H1 (cell line): ENCODE data around the gene DKKL1. TPM values are rescaled to one million over a fixed set of nuclear protein-coding genes. Genes with fewer than 3 reads are reported as not detected.

Experiments used
- CTCF ChIA-PET: fragments of 300-600 bp; sonication (Branson Sonifier 250); formaldehyde crosslinking; loops from one replicate; lab custom pipeline; 2021; ENCODE audit not compliant: partially characterized antibody; lab: Charles Lee
- POLR2A ChIA-PET: fragments of 300-600 bp; sonication (Branson Sonifier 250); formaldehyde crosslinking; loops from one replicate; lab custom pipeline; 2021; ENCODE audit warnings: inconsistent platforms; ENCODE audit not compliant: partially characterized antibody; lab: Charles Lee
- DNase-seq, 2 experiments: peaks; one replicate each; pipeline versions ENCODE4 v3.0.0 to v3.0.0-alpha.2; 2010 to 2022; ENCODE audit warnings: low spot score in 2 of 2, low read depth in 1 of 2, mixed read lengths in 1 of 2
- FAIRE-seq: peaks from 2 replicates; lab custom pipeline; 2011; peaks lifted over from hg19 to GRCh38; lab: Jason Lieb, UNC
- H2AFZ ChIP-seq: 2 replicates; pipeline ENCODE4 v1.8.1; 2012; ENCODE audit warnings: low read length, inconsistent platforms
- H2AK5ac ChIP-seq: 2 replicates; pipeline ENCODE4 v1.6.1; 2013; ENCODE audit warnings: low read depth, low read length
- H2BK120ac ChIP-seq: replicated peaks from 2 replicates; pipeline ENCODE3; 2013; ENCODE audit warnings: low read depth, low read length, inconsistent platforms
- H2BK12ac ChIP-seq: 2 replicates; pipeline ENCODE4 v1.6.1; 2013; ENCODE audit warnings: low read depth, low read length
- H2BK15ac ChIP-seq: 2 replicates; pipeline ENCODE4 v1.6.1; 2013; ENCODE audit warnings: low read length
- H2BK20ac ChIP-seq: 2 replicates; pipeline ENCODE4 v1.6.1; 2013; ENCODE audit warnings: low read length
- H2BK5ac ChIP-seq: 2 replicates; pipeline ENCODE4 v1.6.1; 2013; ENCODE audit warnings: low read depth, low read length
- H3K14ac ChIP-seq: 2 replicates; pipeline ENCODE4 v1.6.1; 2013; ENCODE audit warnings: inconsistent platforms; ENCODE audit not compliant: insufficient read length
- H3K18ac ChIP-seq: 2 replicates; pipeline ENCODE4 v1.6.1; 2013; ENCODE audit warnings: low read length; ENCODE audit errors: extremely low read depth
- H3K23ac ChIP-seq: 2 replicates; pipeline ENCODE4 v1.6.1; 2013; ENCODE audit warnings: inconsistent platforms; ENCODE audit not compliant: insufficient read length
- H3K23me2 ChIP-seq: 2 replicates; pipeline ENCODE4 v1.6.1; 2013; ENCODE audit warnings: low read depth, low read length
- H3K27ac ChIP-seq: 2 replicates; pipeline ENCODE4 v1.6.1; 2011; ENCODE audit warnings: low read depth, low read length, inconsistent platforms
- H3K27me3 ChIP-seq, 4 experiments: replicated peaks in 1 of 4; 1 replicate in 1 of 4; 2 replicates in 3 of 4; pipeline versions ENCODE4 v1.6.1 to v1.8.1; 2011 to 2013; ENCODE audit warnings: low read length in 3 of 4, mild to moderate bottlenecking in 3 of 4, inconsistent platforms in 2 of 4, mixed read lengths in 2 of 4, moderate library complexity in 1 of 4; ENCODE audit not compliant: control insufficient read depth in 3 of 4, insufficient read depth in 3 of 4; ENCODE audit errors: extremely low read depth in 1 of 4
- H3K36me3 ChIP-seq, 4 experiments: 2 replicates each; pipeline versions ENCODE4 v1.6.1 to v1.8.1; 2011 to 2013; ENCODE audit warnings: mild to moderate bottlenecking in 4 of 4, low read length in 3 of 4, moderate library complexity in 2 of 4, control low read depth in 1 of 4, inconsistent platforms in 1 of 4; ENCODE audit not compliant: insufficient read depth in 4 of 4, control insufficient read depth in 2 of 4
- H3K4ac ChIP-seq: replicated peaks from 2 replicates; pipeline ENCODE3; 2013; ENCODE audit warnings: low read length, low read depth, mixed read lengths, inconsistent platforms; ENCODE audit not compliant: insufficient read length
- H3K4me1 ChIP-seq, 4 experiments: replicated peaks in 1 of 4; 1 replicate in 1 of 4; 2 replicates in 3 of 4; pipeline versions ENCODE4 v1.6.1 to v1.8.1; 2011 to 2013; ENCODE audit warnings: low read length in 3 of 4, inconsistent platforms in 2 of 4, mixed read lengths in 1 of 4; ENCODE audit not compliant: insufficient read depth in 4 of 4, control insufficient read depth in 3 of 4
- H3K4me2 ChIP-seq, 2 experiments: 2 replicates each; pipeline versions ENCODE4 v1.6.1 to v1.8.1; 2011 to 2013; ENCODE audit warnings: low read depth in 2 of 2, low read length in 2 of 2, control low read depth in 1 of 2, inconsistent platforms in 1 of 2, mild to moderate bottlenecking in 1 of 2; ENCODE audit not compliant: insufficient read depth in 1 of 2
- H3K4me3 ChIP-seq, 4 experiments: fragments of 200-600, 300-600 bp in 1 of 4; sonication (generic), shearing (Covaris generic), sonication (Bioruptor Twin) in 1 of 4; 2 replicates each; pipeline versions ENCODE4 v1.5.1 to v1.8.1; 2011 to 2016; ENCODE audit warnings: low read length in 4 of 4, low read depth in 3 of 4, control low read depth in 2 of 4, inconsistent platforms in 2 of 4, mild to moderate bottlenecking in 2 of 4, mixed read lengths in 1 of 4, moderate library complexity in 1 of 4; ENCODE audit not compliant: insufficient read depth in 2 of 4; ENCODE audit errors: extremely low read depth in 1 of 4
- H3K56ac ChIP-seq: replicated peaks from 2 replicates; pipeline ENCODE3; 2013; ENCODE audit warnings: low read depth, mild to moderate bottlenecking, mixed read lengths, low read length, inconsistent platforms; ENCODE audit not compliant: insufficient read length
- H3K79me1 ChIP-seq: 2 replicates; pipeline ENCODE4 v1.6.1; 2013; ENCODE audit warnings: low read depth, low read length, control low read depth
- H3K79me2 ChIP-seq, 2 experiments: 2 replicates each; pipeline versions ENCODE4 v1.6.1 to v1.8.1; 2012 to 2013; ENCODE audit warnings: low read length in 2 of 2, mild to moderate bottlenecking in 2 of 2, inconsistent platforms in 1 of 2; ENCODE audit not compliant: insufficient read depth in 2 of 2, control insufficient read depth in 1 of 2
- H3K9ac ChIP-seq, 4 experiments: replicated peaks in 1 of 4; 1 replicate in 1 of 4; 2 replicates in 3 of 4; pipeline versions ENCODE4 v1.6.1 to v1.8.1; 2011 to 2013; ENCODE audit warnings: low read depth in 3 of 4, low read length in 3 of 4, control low read depth in 2 of 4, mild to moderate bottlenecking in 2 of 4, moderate library complexity in 2 of 4, inconsistent platforms in 1 of 4; ENCODE audit errors: extremely low read depth in 1 of 4
- H3K9me3 ChIP-seq, 2 experiments: 2 replicates each; pipeline versions ENCODE4 v1.6.1 to v1.8.1; 2012 to 2013; ENCODE audit warnings: mild to moderate bottlenecking in 2 of 2, moderate library complexity in 2 of 2, control low read depth in 1 of 2, inconsistent platforms in 1 of 2, low read depth in 1 of 2, low read length in 1 of 2, mixed read lengths in 1 of 2; ENCODE audit not compliant: insufficient read depth in 2 of 2
- H4K20me1 ChIP-seq, 2 experiments: replicated peaks in 1 of 2; 2 replicates each; pipeline versions ENCODE3 to v1.8.1; 2011 to 2013; ENCODE audit warnings: inconsistent platforms in 2 of 2, low read length in 2 of 2, mild to moderate bottlenecking in 1 of 2; ENCODE audit not compliant: insufficient read depth in 2 of 2, control insufficient read depth in 1 of 2
- H4K5ac ChIP-seq: 2 replicates; pipeline ENCODE4 v1.6.1; 2013; ENCODE audit warnings: low read length, low read depth, mixed read lengths, inconsistent platforms; ENCODE audit not compliant: insufficient read length
- H4K8ac ChIP-seq: 2 replicates; pipeline ENCODE4 v1.8.0; 2013; ENCODE audit warnings: mild to moderate bottlenecking, moderate library complexity, low read length, inconsistent platforms; ENCODE audit not compliant: insufficient read depth; ENCODE audit errors: extremely low read depth
- H4K91ac ChIP-seq: replicated peaks from 2 replicates; pipeline ENCODE3; 2013; ENCODE audit warnings: low read length, mixed read lengths, inconsistent platforms; ENCODE audit not compliant: insufficient read length
- CEBPB ChIP-seq: IDR thresholded peaks from 2 replicates; pipeline ENCODE4 v1.6.1; 2012; ENCODE audit warnings: low read depth, low read length
- E2F6 ChIP-seq: IDR thresholded peaks from 2 replicates; pipeline ENCODE4 v1.6.1; 2012; ENCODE audit warnings: inconsistent platforms
- EZH2 ChIP-seq: fragments of 200-600 bp; sonication (generic); IDR thresholded peaks from 2 replicates; pipeline ENCODE4 v1.7.1; 2012; ENCODE audit warnings: low read depth, mild to moderate bottlenecking, moderate library complexity, low read length, inconsistent platforms; ENCODE audit not compliant: severe bottlenecking
- KDM1A ChIP-seq: fragments of 200-600, 300-600 bp; sonication (generic); IDR thresholded peaks from 2 replicates; pipeline ENCODE4 v1.7.1; 2016; ENCODE audit warnings: mild to moderate bottlenecking, low read length, borderline replicate concordance
- RXRA ChIP-seq: IDR thresholded peaks from 2 replicates; pipeline ENCODE4 v1.6.1; 2011; ENCODE audit warnings: low read depth, mild to moderate bottlenecking, low read length, moderate library complexity; ENCODE audit not compliant: insufficient read depth
- SAP30 ChIP-seq: fragments of 300-600 bp; sonication (generic); IDR thresholded peaks from 2 replicates; pipeline ENCODE4 v1.7.1; 2012; ENCODE audit warnings: low read length, moderate library complexity, mild to moderate bottlenecking, inconsistent platforms; ENCODE audit not compliant: insufficient read depth, insufficient replicate concordance
- WGBS, 2 experiments: shearing (Covaris generic) in 1 of 2; methylation state at CpG; one replicate each; pipeline versions ENCODE4 v1.1.6 to v1.1.7; 2013 to 2015; ENCODE audit warnings: low lambda C conversion rate in 2 of 2, mixed read lengths in 2 of 2, inconsistent platforms in 1 of 2, low coverage in 1 of 2, missing lambda C conversion rate in 1 of 2; ENCODE audit not compliant: insufficient replicate concordance in 2 of 2, insufficient coverage in 1 of 2, insufficient read length in 1 of 2; ENCODE audit errors: extremely low coverage in 1 of 2, missing lambda C conversion rate in 1 of 2; 5-methylcytosine and 5-hydroxymethylcytosine counted together
- polyA plus RNA-seq, 7 experiments: library from polyadenylated mRNA; depleted of rRNA in 3 of 7; stranded (reverse) in 5 of 7; unstranded in 2 of 7; fragments of >200 nt in 5 of 7; fragments of 200-250 nt in 2 of 7; gene quantifications; 1 replicate in 5 of 7; 2 replicates in 1 of 7; 4 replicates in 1 of 7; pipeline versions ENCODE4 v1.2.1 to v1.2.3, GENCODE V29; 2011 to 2013; ENCODE audit warnings: missing spikeins in 2 of 7, mixed read lengths in 2 of 7
- total RNA-seq: library from RNA; stranded (reverse); fragmentation: NEBNext Ultra II Directional; extraction: Animal tissue kit (Norgen Biotek cat#: 25700); gene quantifications from 2 replicates; pipeline ENCODE4 v1.2.1, GENCODE V29; 2021
- TF ChIP-seq, protein P1 (sequence below): IDR thresholded peaks from 2 replicates; pipeline ENCODE4 v1.6.1; 2012; ENCODE audit warnings: inconsistent platforms

The DKKL1 gene
- total and polyA plus RNA-seq, 2 of the 8 experiments (the other 6 are each of a cell fraction or from before 2014, with no cell fraction given): 2.6 to 6.8 TPM

DNA sequence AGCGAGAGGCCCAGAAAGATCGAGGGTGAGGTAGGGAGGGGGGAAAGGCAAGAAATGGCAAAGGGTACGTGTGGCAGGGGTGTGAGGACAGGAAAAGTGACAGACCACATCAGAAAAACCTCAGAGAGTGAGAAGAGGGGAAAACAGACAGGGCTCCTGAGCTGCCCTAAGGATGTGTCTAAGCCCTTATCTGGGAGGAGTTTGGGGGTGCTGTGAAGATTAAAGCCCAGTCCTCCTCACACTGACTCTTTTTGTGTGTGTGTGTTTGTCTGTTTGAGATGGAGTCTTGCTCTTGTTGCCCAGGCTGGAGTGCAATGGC, 60.3 kb downstream of the DKKL1 start:
- Histone ChIP-seq H3K56ac (no peak overlapping the region), H2BK5ac (no peak overlapping the region), H3K9ac (no peak overlapping the region; a peak in 1 of 7 replicates), H3K4me2 (peak overlapping the region; percentile 85 to 88; a peak in 3 of 4 replicates), H4K5ac (no peak overlapping the region), H3K27me3 (peaks cover 23 to 61% (median 57%) of the 10 kb centered on the region in 4 experiments), H3K36me3 (no peaks in the 10 kb centered on the region), H4K8ac (no peak overlapping the region), H3K79me1 (no peaks in the 10 kb centered on the region), H3K4me1 (peaks cover 7 to 38% (median 24%) of the 10 kb centered on the region in 4 experiments), H4K20me1 (no peaks in the 10 kb centered on the region), H3K79me2 (no peaks in the 10 kb centered on the region), H3K23me2 (peaks cover 21% of the 10 kb centered on the region), H3K4me3 (no peak overlapping the region), H3K27ac (no peak overlapping the region), H3K9me3 (no peaks in the 10 kb centered on the region), H4K91ac (no peak overlapping the region), H2BK20ac (no peak overlapping the region; the same call in 1 of the 2 replicates), H2AFZ (no peak overlapping the region), H2BK15ac (peak overlapping the region; percentile 65; the same call in 1 of the 2 replicates), H2BK12ac (peak overlapping the region; percentile 75; the same call in 1 of the 2 replicates), H3K4ac (no peak overlapping the region), H3K14ac (no peak overlapping the region), H2BK120ac (no peak overlapping the region), H3K18ac (no peak overlapping the region), H3K23ac (no peak overlapping the region), H2AK5ac (0 out of 2 replicates have a peak overlapping the region, but pooled peaks have one; percentile 9)
- WGBS, 2 experiments: 28% methylated on average over 3 of the region's 3 CpGs; no CpG with 5 or more reads in 1 of the 2 experiments
- ChIA-PET CTCF (interaction anchor here (0.6 to 8.3 kb wide), 10 partner anchors 9 to 48 kb away, joined by 3 to 51 read pairs (median 4); no protein-coding TSS in a partner anchor), POLR2A (interaction anchor here (0.8 to 5.0 kb wide), 7 partner anchors 11 to 90 kb away, joined by 3 to 21 read pairs (median 4); partner anchors contain the start of gene TEAD2)
- FAIRE-seq (no peak), DNase-seq (no peak)
- TF ChIP-seq EZH2 (no peak), SAP30 (no peak), CEBPB (no peak), RXRA (no peak), KDM1A (no peak), E2F6 (no peak)
- TF ChIP-seq, protein P1, sequence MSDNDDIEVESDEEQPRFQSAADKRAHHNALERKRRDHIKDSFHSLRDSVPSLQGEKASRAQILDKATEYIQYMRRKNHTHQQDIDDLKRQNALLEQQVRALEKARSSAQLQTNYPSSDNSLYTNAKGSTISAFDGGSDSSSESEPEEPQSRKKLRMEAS: no peak
